ENCODE results near the gene HLA-DMA.
A peak's percentile ranks its signal among the peaks of the same experiment; 100 is the strongest.

The HLA-DMA gene

GRCh38 chr6:32983964-32984621 is 31.2 kb upstream of the HLA-DMA start:
- no peak overlapping the region for H3K9ac ChIP-seq (ENCODE audit: low read length)
- no peaks in the 10 kb centered on the region for H3K27me3 ChIP-seq (ENCODE audit: low read depth, low read length)
- H3K79me2 ChIP-seq (ENCODE audit: low read length) = peaks cover 11% of the 10 kb centered on the region; the same call in 1 of the 2 replicates
- H3K27ac ChIP-seq (ENCODE audit: low read length) = peak overlapping the region; percentile 52
- H3K36me3 ChIP-seq (replicated peaks; ENCODE audit: low read depth, low read length) = peaks cover 38% of the 10 kb centered on the region
- H3K9me3 ChIP-seq (ENCODE audit: insufficient read depth, low read length) = no peaks in the 10 kb centered on the region
- no peak overlapping the region for H3K4me3 ChIP-seq (ENCODE audit: low read length)
- peaks cover 41% of the 10 kb centered on the region for H4K20me1 ChIP-seq (ENCODE audit: insufficient read depth, low read length)
- no peak for TF ChIP-seq CTCF (IDR thresholded peaks at IDR 0.05; ENCODE audit: low read depth, low read length)
- TF ChIP-seq EZH2phosphoT487 (IDR thresholded peaks at IDR 0.05; ENCODE audit: low read depth) = no peak
- H2AFZ ChIP-seq (ENCODE audit: low read depth, low read length) = no peak overlapping the region
- no peaks in the 10 kb centered on the region for H3K4me1 ChIP-seq (ENCODE audit: low read length)
- no peak overlapping the region for H3K4me2 ChIP-seq (ENCODE audit: low read length)

- peaks cover 45% of the 10 kb centered on the region for H4K20me1 ChIP-seq (ENCODE audit: insufficient read depth, low read length)
- H3K4me2 ChIP-seq (ENCODE audit: low read length) = no peak overlapping the region
- no peak for TF ChIP-seq CTCF (IDR thresholded peaks at IDR 0.05; ENCODE audit: low read depth, low read length)
- no peak for TF ChIP-seq EZH2phosphoT487 (IDR thresholded peaks at IDR 0.05; ENCODE audit: low read depth)
- H3K79me2 ChIP-seq (ENCODE audit: low read length) = peaks cover 15% of the 10 kb centered on the region
- H3K36me3 ChIP-seq (replicated peaks; ENCODE audit: low read depth, low read length) = peaks cover 43% of the 10 kb centered on the region
- 0 out of 2 replicates have a peak overlapping the region, but pooled peaks have one; percentile 52 for H3K27ac ChIP-seq (ENCODE audit: low read length)
- no peak overlapping the region for H3K9ac ChIP-seq (ENCODE audit: low read length)
- H2AFZ ChIP-seq (ENCODE audit: low read depth, low read length) = no peak overlapping the region
- no peaks in the 10 kb centered on the region for H3K27me3 ChIP-seq (ENCODE audit: low read depth, low read length)
- no peaks in the 10 kb centered on the region for H3K9me3 ChIP-seq (ENCODE audit: insufficient read depth, low read length)
- H3K4me1 ChIP-seq (ENCODE audit: low read length) = no peaks in the 10 kb centered on the region
- H3K4me3 ChIP-seq (ENCODE audit: low read length) = no peak overlapping the region
Measured at GRCh38 chr6:32983493-32983848, 30.6 kb upstream of the HLA-DMA start.

DNA sequence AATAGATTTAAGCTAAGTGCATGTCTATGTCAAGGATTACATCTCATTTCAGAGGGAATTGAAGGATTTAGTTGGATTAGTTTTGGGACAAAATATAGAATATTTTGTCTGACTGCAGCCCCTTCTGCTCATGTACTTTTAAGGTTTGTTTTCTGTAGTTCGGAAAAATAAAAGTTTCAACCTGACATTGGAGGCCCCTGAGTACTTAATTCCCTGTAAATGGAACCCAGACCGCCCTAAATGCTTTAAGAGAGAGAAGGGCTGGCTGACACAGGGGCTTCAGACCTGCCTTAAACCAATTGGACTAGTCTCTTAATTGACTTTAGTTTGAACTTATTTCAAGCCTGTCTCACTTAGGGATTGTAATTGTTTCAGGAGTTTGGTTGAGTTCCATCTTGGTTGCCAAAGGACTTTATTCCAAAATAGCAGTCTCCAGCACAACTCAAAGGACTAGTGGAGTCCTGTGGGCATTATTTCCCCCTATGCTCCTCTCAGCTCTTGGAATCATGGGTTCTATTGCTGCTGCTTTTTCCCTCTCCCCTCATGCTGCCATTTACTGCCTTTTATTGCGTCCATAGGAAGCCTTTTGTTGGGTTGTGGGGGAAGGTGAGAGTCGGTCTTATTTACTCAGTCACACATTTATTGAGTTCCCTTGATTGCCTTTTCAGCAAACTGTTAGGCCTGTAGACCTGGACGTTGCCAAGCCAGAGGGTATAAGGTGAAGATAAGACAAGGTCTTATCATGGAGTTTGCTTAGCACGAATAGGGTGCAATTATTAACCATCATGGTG is 30.0 kb upstream of the HLA-DMA start:
- peaks cover 51% of the 10 kb centered on the region for H4K20me1 ChIP-seq (ENCODE audit: insufficient read depth, low read length)
- H3K4me3 ChIP-seq (ENCODE audit: low read length) = no peak overlapping the region
- no peak overlapping the region for H3K9ac ChIP-seq (ENCODE audit: low read length)
- H3K36me3 ChIP-seq (replicated peaks; ENCODE audit: low read depth, low read length) = peaks cover 49% of the 10 kb centered on the region
- H3K27ac ChIP-seq (ENCODE audit: low read length) = 0 out of 2 replicates have a peak overlapping the region, but pooled peaks have one; percentile 17
- H3K27me3 ChIP-seq (ENCODE audit: low read depth, low read length) = no peaks in the 10 kb centered on the region
- H3K4me1 ChIP-seq (ENCODE audit: low read length) = no peaks in the 10 kb centered on the region
- TF ChIP-seq CTCF (IDR thresholded peaks at IDR 0.05; ENCODE audit: low read depth, low read length) (no peak), EZH2phosphoT487 (IDR thresholded peaks at IDR 0.05; ENCODE audit: low read depth) (no peak)
- no peak overlapping the region for H2AFZ ChIP-seq (ENCODE audit: low read depth, low read length)
- H3K9me3 ChIP-seq (ENCODE audit: insufficient read depth, low read length) = no peaks in the 10 kb centered on the region
- peaks cover 21% of the 10 kb centered on the region for H3K79me2 ChIP-seq (ENCODE audit: low read length)
- no peak overlapping the region for H3K4me2 ChIP-seq (ENCODE audit: low read length)

DNA sequence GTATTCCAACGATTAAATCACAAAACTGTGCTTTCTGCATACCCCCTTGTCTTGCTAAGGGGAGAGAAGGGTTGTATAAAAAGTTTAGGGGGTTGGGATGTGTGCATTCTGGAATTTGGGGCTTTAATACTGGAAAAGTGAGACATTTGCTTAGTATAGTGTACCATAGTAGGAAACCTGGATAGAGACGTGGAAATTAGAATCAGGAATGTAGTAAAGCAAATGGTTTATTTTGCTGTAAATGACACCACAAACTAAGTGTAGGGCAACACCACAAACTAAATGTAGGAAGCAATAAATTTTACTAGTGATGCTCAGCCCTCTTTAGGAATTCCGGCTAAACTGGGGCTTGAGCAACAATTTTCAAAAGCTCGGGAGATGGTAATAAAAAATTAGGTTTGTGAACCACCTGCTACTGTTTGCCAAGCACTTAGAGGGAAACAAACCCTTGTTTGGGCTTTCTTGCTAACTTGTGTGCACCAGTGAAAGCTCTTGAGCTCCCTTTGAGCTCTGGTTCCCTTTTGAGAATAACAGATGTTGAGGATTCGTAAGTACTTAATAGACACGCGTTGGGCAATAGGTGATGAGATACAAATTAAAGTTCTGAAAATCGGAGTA is 29.3 kb upstream of the HLA-DMA start:
- Histone ChIP-seq H3K27me3 (ENCODE audit: low read depth, low read length) (no peaks in the 10 kb centered on the region), H3K4me2 (ENCODE audit: low read length) (no peak overlapping the region), H3K27ac (ENCODE audit: low read length) (0 out of 2 replicates have a peak overlapping the region, but pooled peaks have one; percentile 17), H3K79me2 (ENCODE audit: low read length) (peaks cover 28% of the 10 kb centered on the region), H4K20me1 (ENCODE audit: insufficient read depth, low read length) (peaks cover 58% of the 10 kb centered on the region), H2AFZ (ENCODE audit: low read depth, low read length) (no peak overlapping the region), H3K9me3 (ENCODE audit: insufficient read depth, low read length) (no peaks in the 10 kb centered on the region), H3K9ac (ENCODE audit: low read length) (no peak overlapping the region), H3K4me1 (ENCODE audit: low read length) (no peaks in the 10 kb centered on the region), H3K36me3 (replicated peaks; ENCODE audit: low read depth, low read length) (peaks cover 56% of the 10 kb centered on the region), H3K4me3 (ENCODE audit: low read length) (no peak overlapping the region)
- TF ChIP-seq EZH2phosphoT487 (IDR thresholded peaks at IDR 0.05; ENCODE audit: low read depth) (no peak), CTCF (IDR thresholded peaks at IDR 0.05; ENCODE audit: low read depth, low read length) (no peak)
